HG03558 (cell line): ENCODE measurements around the gene TNFAIP8L2.

Experiments
- ATAC-seq: cut with Tn5 transposase; IDR thresholded peaks from one replicate; pipeline ENCODE4 v1.9.1; 2021; ENCODE audit warnings: moderate number of reproducible peaks; ENCODE audit not compliant: unreplicated experiment; ENCODE audit errors: extremely low read depth

Gene TNFAIP8L2

DNA sequence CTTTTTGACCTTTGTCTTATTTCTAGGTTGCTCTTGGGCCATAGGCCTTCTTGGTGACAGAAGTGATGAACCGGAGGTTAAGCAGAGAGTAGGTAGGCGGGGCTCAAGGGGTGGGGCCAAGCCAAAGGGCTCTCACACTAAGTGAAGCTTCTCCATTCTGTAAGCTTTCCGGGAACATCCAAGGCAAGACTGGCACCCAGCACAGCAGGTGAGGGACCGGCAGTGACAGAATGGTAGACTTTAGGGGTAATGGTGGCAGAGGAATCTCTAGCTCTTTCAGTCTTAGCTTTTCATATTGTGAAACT, at the start of gene TNFAIP8L2:
TSS of gene TNFAIP8L2 (plus strand) at position 135 of the 305 bp plus-strand sequence. CDS start 2,049 bp downstream, outside the sequence.
- no peak for ATAC-seq

DNA sequence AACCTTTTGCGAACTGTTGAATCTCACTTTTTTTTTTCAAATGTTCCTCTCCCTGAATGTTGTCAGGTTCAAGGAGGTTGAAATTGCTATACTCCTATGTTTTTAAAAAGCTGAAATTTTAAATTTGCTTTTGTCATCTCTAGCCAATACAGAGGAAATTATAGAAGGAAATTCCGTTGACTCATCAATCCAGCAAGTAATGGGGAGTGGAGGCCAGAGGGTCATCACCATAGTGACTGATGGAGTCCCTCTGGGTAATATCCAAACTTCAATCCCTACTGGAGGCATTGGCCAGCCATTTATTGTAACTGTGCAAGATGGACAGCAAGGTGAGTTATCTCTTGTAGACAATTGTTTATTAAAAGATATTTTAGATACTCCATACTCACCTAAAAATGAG, 49.6 kb upstream of the TNFAIP8L2 start:
- ATAC-seq, result no peak

DNA sequence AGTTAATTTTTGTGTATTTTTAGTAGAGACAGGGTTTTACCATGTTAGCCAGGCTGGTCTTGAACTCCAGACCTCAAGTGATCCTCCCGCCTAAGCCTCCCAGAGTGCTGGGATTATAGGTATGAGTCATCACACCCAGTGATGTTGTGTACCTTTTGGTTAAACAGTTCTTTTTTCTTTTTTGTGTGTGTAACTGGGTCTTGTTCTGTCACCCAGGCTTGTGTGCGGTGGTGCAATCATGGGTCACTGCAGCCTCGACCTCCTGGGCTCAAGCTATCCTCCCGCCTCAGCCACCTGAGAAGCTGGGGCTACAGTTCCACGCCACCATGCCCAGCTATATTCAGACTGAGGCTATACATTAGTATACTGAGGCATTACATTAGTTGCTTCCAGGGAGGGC, 48.1 kb upstream of the TNFAIP8L2 start:
- ATAC-seq, result no peak

DNA sequence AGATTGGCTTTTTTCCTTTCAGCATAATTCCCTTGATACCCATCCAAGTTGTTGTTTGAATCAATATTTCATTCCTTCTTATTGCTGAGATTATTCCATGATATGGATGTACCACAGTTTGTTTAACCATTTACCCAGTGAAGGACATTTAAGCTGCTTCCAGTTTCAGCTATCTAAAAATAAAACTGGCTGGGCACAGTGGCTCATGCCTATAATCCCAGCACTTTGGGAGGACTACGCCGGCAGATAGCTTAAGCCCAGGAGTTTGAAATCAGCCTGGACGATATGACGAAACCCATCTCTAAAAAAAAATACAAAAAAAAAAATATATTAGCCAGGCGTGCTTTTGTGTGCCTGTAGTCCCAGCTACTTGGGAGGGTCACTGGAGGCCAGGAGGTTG, 42.6 kb upstream of the TNFAIP8L2 start:
- no peak for ATAC-seq

DNA sequence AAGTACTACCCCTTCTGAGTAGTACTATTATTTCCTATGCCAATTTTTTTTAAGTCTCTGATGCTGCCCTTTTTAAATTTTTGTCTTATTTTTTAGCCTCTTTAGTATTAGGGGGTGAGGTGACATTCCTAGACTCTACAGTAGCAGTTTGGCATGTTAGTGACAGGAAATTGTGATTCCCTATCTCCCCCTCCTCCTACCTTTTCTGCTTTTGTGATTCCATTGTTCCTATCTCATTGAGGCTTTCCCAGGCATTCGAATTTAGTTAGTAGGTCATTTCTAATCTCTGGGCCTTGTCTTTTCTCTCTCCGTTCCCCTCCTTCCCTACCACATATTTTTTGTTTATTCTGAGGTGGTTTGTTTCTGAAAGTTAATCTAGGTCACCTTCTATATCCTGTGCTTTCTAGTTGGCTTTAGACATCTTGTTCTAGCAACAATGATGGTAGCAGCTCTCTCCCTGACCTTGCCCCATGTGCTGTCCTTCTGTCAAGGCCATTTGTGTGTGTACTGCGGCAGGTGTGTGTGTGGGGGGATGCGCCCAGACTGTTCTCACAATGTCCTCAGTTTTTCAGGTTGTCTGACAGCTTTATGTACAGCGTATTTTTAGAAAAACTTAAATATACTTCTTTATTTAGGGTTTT, 31.6 kb upstream of the TNFAIP8L2 start:
- no peak for ATAC-seq

DNA sequence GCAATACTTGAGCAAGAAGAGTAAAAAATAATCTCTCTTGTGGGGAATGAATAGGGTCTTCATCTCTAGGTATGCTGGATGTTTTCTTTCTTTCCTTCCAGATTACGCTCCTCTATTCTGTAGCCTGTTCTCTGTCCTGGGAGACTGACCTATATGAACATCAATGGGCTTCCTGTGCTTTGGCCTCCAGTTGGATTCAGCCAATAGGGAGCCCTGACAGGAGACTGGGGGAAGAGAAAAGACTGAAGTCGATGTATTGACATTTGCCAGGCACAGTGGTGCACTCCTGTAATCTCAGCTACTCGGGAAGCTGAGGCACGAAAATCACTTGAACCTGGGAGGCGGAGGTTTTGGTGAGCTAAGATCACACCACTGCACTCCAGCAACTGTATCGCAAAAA, 27.6 kb upstream of the TNFAIP8L2 start:
- ATAC-seq, result no peak

DNA sequence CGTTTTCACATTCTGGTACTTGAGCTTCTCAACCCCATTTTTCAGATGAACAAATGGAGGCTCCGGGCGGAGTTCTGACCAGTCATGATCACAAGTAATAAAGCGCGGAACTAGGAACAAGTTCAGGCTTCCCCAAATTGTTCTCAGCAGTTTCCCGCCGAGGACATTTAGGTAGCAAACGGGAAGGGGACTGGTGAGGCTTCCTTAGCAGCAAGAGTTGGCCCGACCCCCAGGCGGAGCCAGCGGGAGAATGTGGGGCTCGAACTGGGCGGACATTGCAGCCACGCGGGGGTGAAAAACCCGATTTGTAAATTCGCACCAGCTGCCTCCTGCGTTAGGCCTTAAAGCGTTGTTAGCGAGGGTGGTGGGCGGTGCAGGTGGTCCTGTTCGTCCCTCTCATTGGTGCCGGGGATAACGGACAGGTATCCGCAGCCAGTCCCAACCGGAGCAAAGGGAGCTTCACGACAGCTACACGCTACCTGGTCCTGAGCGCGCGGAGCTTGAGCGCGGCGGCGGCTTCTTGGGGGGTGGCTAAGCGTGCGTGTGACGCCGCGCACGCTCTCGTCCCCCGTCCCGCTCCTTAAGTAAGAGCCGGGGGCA, 25.4 kb upstream of the TNFAIP8L2 start:
- peak; percentile 49 for ATAC-seq

DNA sequence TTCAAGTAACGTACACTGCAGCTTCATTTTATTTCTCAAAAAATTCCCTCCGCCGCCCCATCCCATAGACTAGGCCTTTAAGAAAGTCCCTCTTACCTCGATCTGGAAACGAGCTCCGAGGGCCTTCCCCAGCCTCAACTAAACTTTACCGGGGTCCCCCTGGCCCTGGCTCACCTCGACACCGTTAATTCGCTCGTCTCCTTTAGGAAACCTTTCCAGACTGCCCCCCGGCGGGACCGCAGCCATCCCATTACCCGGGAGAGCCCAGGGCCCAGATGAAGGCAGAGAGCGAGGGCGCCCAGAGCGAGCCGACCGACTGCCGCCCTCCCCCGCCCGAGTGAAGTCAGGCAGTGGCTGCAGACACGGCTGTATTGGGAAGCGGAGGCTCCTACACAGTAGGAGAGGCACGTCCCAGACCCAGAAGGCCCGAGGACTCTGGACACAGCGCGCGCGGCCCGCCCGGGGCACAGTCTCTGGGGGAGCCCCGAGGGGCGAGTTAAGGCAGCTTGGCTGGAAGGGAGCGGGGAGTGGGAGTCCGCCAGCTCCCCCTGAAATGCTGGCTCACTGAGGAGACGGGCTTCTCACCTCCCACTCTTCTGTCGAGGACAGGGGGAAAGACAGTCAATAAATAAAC, 24.6 kb upstream of the TNFAIP8L2 start:
- ATAC-seq, result no peak

DNA sequence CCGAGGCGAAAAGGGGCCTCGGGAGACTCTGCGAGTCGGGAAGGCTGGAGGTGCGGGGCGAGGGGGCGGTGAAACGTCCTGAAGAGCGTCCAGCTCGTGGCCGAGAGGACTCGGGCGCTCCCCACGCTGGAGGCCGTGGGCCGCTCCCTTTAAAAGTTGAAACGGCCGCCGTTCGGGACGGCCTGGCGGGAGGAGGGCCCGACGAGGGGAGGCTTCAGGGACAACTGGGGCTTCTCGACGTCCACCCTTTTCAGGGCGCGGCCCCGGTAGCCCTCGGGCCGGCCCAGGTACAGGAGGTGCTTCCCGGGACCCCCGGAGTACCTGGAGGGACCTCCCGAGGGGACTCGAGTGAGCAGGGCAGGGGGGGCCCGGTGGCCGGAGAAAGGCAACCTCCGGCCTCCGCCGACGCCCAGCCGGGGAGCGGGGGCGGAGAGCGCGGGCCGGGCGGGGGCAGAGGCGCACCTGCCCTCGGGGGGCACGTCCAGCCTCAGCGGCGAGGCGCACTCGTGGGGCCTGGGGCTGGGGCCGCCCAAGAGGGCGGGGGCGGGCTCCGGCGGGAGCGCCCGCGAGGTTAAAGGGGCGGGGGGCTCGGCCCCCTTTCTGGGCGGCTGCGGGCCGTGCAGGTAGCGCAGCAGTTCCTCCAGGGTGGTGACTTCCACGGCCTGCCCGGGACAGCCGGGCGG, 24.0 kb upstream of the TNFAIP8L2 start:
- no peak for ATAC-seq

DNA sequence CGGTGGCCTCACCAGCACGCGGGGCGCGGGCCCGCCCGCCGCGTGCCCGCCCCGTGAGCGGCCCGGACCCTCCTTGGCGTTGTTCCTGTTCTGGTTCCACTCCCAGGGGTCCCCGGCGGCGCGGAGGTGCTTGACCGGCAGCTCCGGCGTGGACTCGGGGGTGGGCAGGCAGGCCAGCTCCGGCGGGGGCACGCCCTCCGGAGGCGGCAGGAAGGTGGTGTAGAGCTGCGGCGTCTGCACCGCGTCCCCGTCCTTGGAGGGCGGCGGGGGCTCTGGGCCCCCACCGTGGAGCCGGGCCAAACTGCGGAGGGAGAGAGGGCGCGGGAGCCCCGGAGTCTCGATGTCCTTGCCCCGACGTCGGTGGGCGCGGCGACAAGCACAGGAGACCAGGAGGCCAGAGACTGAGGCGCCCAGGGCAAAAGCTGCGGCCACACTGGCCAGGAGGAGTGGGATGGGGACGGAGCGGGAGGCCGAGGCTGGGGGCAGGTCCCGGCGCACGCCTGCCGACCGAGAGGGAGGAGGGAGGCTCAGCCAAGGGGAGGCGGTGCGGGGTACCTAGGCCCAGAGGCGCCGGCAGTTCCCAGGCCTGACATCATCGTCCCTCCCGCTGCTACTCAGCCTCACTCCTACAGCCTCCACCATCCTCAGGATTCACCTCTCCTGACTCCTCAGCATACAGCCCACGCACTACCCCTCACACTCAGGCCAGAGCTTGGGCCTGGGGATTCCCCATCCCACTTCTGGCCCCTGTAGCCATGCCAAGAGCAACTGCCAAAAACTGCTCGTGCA, 23.2 kb upstream of the TNFAIP8L2 start:
- no peak for ATAC-seq

DNA sequence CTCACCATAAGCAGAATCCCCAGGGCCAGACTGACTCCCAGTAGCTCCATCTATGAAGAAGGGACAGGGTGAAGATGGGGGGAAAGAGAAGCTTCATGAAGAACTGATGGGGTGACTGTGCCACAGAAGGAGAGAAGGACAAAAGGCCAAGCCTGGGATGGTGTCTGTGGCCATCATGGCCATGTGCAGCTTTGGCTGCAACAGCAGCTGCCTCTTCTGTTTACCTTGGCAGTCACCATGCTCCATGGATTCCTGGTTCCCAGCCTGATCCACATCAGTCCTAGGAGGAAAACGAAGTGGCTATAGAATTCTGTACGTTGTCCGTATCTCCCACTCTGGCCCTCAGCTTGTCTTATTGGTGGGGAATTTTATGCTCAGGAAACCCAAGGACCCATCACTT, 22.1 kb upstream of the TNFAIP8L2 start:
- ATAC-seq, result no peak

DNA sequence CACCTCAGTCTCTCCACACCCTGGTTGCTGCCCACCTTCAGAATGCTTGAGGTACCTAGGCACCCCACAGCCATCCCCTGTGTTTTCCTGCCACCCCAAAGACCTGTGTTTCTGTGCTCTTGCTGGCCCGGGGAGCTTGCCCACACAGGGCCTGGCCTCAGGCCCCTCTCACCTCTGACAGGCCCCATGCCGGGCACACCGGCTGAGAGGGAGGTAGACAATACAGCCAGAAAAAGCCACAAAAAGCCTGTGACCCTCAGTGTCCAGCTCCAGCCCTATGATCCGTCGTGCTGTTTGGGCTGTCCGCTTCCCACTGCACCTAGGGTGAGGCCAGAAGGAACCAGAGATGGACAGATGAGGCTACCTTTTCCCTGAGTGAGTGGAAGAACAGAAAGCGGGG, 21.5 kb upstream of the TNFAIP8L2 start:
- no peak for ATAC-seq

DNA sequence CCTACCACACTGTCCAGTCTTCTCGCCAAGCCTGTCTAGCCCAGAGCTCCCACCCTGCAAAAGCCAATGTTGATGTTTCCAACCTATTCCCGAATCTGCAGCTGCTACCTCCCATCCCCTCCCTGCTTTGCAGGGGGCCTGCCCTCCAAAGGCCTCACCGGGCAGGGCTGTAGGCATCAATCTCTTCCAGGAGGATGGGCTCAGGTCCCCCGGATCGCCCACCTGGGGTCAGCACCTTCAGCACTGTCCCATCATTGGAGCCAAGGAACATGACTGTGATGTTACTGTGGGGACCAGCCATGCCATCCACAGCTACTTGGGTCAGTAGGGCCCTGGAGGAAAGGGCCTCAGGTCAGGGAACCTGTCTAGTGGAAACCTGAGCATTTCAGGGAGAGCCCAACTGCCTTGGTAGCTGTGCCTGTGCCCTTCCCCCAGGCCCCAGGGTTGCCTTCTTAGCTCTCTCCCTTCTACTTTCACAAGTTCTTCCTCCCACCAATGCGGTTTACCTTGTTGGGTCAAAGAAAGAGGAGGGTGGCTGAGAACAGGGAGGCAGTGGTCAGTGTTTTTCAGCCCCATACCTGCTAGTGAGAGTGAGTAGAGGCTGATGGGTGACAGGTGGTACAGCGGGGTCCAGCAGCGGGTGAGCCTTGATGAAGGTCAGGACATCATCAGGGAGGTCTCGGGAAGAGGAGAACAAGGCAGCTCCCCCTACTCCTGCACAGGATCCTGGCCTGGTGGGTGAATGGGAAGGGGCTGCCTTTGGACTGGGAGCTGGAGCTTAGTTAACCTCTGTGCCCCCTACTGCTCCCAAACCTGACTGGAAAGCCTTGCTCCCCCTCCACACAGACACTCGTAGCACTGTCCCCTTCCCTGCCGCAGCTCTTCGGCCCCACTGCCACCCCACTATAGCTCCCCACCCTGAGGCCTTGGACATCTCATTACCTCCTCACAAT, 20.7 kb upstream of the TNFAIP8L2 start:
- ATAC-seq, result no peak

DNA sequence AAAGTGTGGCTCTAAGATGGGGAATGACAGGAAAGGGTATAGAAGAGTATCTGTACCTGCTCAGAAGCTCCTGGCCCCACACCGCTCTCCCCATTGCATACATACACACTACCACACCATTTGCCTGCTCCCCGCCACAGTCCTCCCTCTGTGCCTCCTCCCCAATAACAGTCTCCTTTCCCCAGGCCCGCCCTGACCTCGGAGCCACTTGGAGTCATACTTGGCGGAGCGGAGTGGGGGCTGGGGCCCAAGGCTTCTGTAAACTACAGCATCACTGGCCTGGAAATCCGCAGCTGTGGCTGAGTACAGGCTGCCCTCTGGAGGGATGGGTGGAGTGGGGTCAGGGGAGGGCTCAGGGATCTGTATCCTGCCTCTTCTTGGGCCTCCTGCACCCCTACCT, 18.7 kb upstream of the TNFAIP8L2 start:
- no peak for ATAC-seq

DNA sequence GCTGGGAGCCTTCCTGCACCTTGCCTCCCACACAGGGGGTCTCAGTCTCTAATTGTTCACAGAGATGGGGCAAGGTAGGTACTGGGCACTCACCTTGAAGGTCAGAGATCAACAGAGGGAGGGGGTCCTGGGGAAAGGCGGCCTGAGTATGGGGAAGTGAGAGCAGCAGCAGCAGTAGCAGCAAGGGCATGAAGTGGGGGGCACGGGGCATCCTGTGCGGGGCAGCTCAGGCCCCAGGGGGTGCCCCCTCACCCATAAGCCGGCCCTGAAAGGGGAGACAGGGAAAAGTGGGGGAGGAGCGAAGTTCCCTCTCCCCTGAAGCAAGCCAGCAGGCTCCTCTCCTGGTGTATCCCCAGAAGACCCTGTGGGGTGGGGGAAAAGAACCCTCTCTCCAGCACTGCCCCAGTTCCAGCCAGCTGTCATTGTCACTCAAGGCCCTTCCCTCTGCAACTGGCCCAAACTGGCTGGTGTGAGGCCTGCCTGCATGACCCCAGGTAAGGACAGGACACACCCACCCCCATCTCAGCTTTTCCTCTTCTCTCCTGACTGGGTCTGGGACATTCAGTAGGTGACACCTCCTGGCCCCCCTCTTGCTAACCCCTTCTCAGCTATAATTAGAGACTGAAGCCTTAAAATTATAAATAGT, 13.9 kb upstream of the TNFAIP8L2 start:
- no peak for ATAC-seq

DNA sequence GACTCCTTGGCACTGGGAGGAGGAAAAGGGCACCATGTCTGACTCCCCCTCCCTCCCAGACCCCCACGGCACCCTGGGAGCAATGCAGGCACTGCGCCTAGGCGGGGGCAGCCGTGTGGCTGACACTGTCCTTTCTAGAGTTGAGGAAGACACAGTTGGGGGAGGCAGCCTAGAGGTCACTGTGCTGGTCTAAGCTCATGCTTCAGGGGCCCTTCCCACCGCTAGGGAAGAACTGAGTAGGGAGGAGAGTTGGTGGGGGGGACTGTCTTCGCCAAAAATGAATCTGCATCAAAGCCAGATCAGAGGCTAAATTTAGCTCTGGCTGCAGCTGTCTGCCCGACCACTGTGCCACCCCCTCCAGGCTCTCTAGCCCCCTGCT, 13.4 kb upstream of the TNFAIP8L2 start:
- no peak for ATAC-seq

DNA sequence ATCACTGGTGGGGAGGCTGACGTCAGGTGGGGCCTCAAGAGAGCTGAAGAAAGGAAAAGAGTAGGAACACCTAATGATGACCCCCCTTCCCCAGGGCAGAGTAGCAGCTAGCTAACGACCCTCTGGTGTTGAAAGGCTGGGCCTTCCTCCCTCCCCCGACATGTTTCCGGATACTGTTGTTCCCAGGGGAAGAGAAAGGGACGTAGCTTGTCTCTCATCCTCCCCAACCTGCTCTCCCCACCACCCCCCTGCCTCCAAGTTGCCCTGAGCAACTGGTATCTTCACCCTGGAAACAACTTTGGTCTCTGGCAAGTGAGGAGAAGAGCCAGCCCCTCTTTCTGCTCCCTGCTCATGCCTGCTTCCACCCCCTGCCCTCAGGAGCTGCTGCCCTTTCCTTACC, 12.5 kb upstream of the TNFAIP8L2 start:
- ATAC-seq, result no peak

DNA sequence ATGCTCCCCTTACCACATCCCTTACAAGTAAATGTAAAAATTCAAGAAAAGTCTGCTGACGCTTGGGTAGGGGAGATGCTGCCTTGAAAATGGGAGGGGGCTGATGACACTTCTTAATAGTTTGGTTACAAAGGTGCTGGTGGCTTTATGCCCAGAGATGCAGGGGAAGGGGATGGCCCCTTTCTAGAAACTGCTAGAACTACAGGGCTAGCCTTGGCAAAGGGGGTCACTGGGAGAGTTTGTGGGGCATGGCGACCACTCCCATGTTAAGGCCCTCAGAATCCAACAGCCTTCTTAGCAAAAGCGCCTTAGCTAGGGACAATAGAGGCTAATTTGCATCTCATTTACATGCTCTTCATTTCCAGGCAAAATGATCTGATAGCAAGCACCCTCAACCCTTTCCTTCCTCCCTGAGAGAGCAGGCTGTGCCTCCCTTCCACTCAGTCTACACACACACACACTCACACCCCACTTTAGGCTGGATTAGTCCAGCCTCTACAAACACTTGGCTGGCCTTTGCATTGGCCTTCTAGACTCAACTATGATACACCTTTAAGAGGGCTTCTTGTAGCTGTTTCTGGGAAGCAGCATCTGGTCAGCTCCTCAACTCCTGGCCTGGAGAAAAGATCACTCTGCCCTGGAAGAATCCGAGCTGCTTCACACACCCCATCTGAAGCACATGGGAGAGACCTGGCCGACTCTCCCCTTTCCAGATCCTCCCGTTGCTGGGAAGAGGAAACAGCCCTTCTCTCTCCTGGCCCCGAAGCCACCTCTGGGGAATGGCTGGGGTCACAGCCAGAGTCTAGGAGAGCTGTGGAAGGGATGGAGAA, 11.8 kb upstream of the TNFAIP8L2 start:
- no peak for ATAC-seq
